ENCODE results near the gene CDC123. TPM values are rescaled to one million over a fixed set of nuclear protein-coding genes. Genes with fewer than 3 reads are reported as not detected.
A peak's percentile ranks its signal among the peaks of the same experiment; 100 is the strongest.
"Not testable (repeated sequence)": the region's sequence is repeated elsewhere in the genome, so short reads cannot be mapped to it uniquely, and the experiment has no call there.

The CDC123 gene
- total RNA-seq, 1 donor from 2014 or later, result 67.0 TPM

DNA sequence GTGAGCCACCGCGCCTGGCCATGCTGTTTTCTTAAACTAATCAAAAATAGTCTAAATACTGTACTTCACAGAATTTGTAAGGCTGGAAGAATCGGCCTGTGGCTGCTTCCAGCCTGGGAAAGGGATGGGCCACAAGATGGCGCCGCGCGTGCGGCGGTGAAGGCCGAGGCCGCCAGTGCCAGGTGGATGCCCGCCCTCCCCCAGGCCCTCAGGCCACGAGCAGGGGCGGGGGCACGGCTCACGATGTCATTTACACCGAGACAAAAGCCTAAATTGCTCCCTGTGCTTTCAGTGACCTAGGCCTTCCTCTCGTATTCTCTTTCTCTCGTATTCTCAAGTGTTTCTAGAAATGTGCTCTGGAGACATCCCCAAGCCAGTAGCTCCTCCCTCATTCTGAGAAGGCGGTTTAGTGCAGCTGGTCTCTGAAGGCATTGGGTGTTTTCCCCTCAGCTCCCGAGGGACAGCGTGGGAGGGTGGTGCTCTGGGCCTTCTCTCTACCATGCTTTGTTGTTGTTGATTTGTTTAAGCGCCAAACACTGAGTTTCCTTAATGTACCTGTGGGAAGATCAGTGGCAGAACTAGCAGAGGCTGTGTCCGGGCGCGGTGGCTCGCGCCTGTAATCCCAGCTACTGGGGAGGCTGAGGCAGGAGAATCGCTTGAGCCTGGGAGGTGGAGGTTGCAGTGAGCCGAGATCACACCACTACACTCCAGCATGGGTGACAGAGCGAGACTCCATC, 68.4 kb downstream of the CDC123 start:
- peak; percentile 97 for TF ChIP-seq CTCF (IDR thresholded peaks at IDR 0.05)
- Mint-ChIP-seq H3K4me3 (ENCODE audit: unreplicated experiment) (peak overlapping the region; percentile 63), H3K27me3 (ENCODE audit: low read depth) (no peaks in the 10 kb centered on the region), H3K36me3 (ENCODE audit: low read depth) (peaks cover 4% of the 10 kb centered on the region), H3K27ac (ENCODE audit: unreplicated experiment) (peak overlapping the region; percentile 65), H3K4me1 (ENCODE audit: low read depth) (peaks cover 17% of the 10 kb centered on the region), H3K9me3 (ENCODE audit: low read depth) (no peaks in the 10 kb centered on the region)
- DNase-seq (ENCODE audit: low spot score), result peak; percentile 69

GRCh38 chr10:12269056-12269455, 73.1 kb downstream of the CDC123 start:
- H3K36me3 Mint-ChIP-seq (ENCODE audit: low read depth), result no peaks in the 10 kb centered on the region
- no peak for TF ChIP-seq CTCF (IDR thresholded peaks at IDR 0.05)
- DNase-seq (ENCODE audit: low spot score), result no peak
- peaks cover 30% of the 10 kb centered on the region for H3K4me1 Mint-ChIP-seq (ENCODE audit: low read depth)
- H3K27me3 Mint-ChIP-seq (ENCODE audit: low read depth), result no peaks in the 10 kb centered on the region
- H3K27ac Mint-ChIP-seq (ENCODE audit: unreplicated experiment), result peak overlapping the region; percentile 10
- H3K4me3 Mint-ChIP-seq (ENCODE audit: unreplicated experiment), result no peak overlapping the region
- H3K9me3 Mint-ChIP-seq (ENCODE audit: low read depth), result no peaks in the 10 kb centered on the region

DNA sequence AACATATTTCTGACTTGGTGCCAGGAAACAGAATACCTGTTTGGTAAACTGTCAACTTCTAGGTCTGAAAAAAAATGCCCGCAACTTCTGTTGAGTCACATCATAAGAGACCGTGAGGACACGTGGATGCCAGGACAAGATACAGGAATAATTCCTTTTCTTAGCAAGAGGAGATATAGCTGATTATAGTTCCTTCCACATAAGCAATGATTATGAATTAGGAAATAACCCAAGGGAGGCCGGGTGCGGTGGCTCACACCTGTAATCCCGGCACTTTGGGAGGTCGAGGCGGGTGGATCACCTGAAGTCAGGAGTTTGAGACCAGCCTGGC, 75.2 kb downstream of the CDC123 start:
- Mint-ChIP-seq H3K27ac (ENCODE audit: unreplicated experiment) (peak overlapping the region; percentile 86), H3K4me3 (ENCODE audit: unreplicated experiment) (no peak overlapping the region), H3K36me3 (ENCODE audit: low read depth) (no peaks in the 10 kb centered on the region), H3K27me3 (ENCODE audit: low read depth) (no peaks in the 10 kb centered on the region), H3K4me1 (ENCODE audit: low read depth) (peaks cover 16% of the 10 kb centered on the region), H3K9me3 (ENCODE audit: low read depth) (no peaks in the 10 kb centered on the region)
- no peak for DNase-seq (ENCODE audit: low spot score)
- TF ChIP-seq CTCF (IDR thresholded peaks at IDR 0.05), result no peak

DNA sequence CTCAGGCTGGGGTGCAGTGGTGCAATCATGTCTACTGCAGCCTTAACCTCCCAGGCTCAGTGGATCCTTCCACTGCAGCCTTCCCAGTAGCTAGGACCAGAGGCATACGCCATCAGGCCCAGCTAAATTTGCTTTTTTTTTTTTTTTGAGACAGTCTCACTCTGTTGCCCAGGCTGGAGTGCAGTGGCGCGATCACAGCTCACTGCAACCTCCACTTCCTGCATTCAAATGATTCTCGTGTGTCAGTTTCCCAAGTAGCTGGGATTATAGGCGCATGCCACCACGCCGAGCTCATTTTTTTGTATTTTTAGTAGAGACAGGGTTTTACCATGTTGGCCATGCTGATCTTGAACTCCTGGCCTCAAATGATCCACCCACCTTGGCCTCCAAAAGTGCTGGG, 81.9 kb downstream of the CDC123 start:
- H3K36me3 Mint-ChIP-seq (ENCODE audit: low read depth); H3K27ac Mint-ChIP-seq (ENCODE audit: unreplicated experiment); H3K9me3 Mint-ChIP-seq (ENCODE audit: low read depth); DNase-seq (ENCODE audit: low spot score); H3K4me1 Mint-ChIP-seq (ENCODE audit: low read depth); H3K27me3 Mint-ChIP-seq (ENCODE audit: low read depth); H3K4me3 Mint-ChIP-seq (ENCODE audit: unreplicated experiment): not testable (repeated sequence)

DNA sequence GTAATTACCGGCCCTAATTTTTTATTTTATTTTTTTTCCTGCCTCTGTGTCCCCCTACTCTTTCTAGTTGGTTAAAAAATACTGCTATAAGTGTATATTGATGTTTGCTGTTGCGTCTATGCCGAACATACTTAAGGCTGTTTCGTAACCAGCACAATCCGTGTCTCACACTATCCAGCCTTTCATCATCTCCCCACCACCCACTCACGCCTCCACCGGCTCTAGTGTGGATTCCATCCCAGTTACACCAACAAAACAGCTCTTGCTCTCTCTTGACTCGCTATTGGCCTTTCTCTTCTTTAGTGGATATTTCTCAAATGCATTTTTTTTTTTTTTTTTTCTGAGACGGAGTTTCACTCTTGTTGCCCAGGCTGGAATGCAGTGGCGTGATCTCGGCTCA, 83.3 kb downstream of the CDC123 start:
- Mint-ChIP-seq H3K27ac (ENCODE audit: unreplicated experiment) (no peak overlapping the region), H3K27me3 (ENCODE audit: low read depth) (no peaks in the 10 kb centered on the region), H3K4me1 (ENCODE audit: low read depth) (no peaks in the 10 kb centered on the region), H3K4me3 (ENCODE audit: unreplicated experiment) (no peak overlapping the region), H3K9me3 (ENCODE audit: low read depth) (no peaks in the 10 kb centered on the region), H3K36me3 (ENCODE audit: low read depth) (no peaks in the 10 kb centered on the region)
- DNase-seq (ENCODE audit: low spot score), result no peak
- no peak for TF ChIP-seq CTCF (IDR thresholded peaks at IDR 0.05)

DNA sequence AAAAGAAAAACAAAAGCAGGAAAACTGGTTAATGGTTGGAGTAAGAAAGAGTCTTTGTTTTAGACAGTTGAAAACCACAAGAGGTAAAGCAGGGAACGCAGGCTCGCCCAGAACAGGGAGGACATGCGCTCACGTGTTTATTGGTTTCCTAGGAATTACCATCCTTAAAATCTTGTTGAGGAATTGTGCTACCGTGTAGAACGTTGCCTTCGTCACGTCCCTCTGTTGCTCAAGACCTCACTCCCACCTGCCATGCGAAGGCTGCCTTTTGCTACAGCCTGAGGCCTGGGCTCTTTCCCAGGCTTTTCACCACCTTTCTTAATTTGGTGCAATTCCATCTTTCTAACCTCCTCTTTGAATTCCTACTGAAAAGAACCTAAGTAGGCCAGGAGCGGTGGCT, 91.8 kb downstream of the CDC123 start:
- Mint-ChIP-seq H3K36me3 (ENCODE audit: low read depth) (no peaks in the 10 kb centered on the region), H3K27ac (ENCODE audit: unreplicated experiment) (no peak overlapping the region), H3K9me3 (ENCODE audit: low read depth) (no peaks in the 10 kb centered on the region), H3K4me1 (ENCODE audit: low read depth) (no peaks in the 10 kb centered on the region), H3K4me3 (ENCODE audit: unreplicated experiment) (no peak overlapping the region), H3K27me3 (ENCODE audit: low read depth) (no peaks in the 10 kb centered on the region)
- DNase-seq (ENCODE audit: low spot score), result no peak
- no peak for TF ChIP-seq CTCF (IDR thresholded peaks at IDR 0.05)

GRCh38 chr10:12297784-12298183, 101.8 kb downstream of the CDC123 start:
- not testable (repeated sequence) for H3K9me3 Mint-ChIP-seq (ENCODE audit: low read depth); H3K4me1 Mint-ChIP-seq (ENCODE audit: low read depth); H3K4me3 Mint-ChIP-seq (ENCODE audit: unreplicated experiment); H3K36me3 Mint-ChIP-seq (ENCODE audit: low read depth); H3K27me3 Mint-ChIP-seq (ENCODE audit: low read depth); H3K27ac Mint-ChIP-seq (ENCODE audit: unreplicated experiment); DNase-seq (ENCODE audit: low spot score)

Measured in chondrocyte (in vitro differentiated cells).